Stimulated activated CD4-positive, alpha-beta T cell treated with anti-CD3 and anti-CD28 coated beads, Interleukin-12 subunit alpha, Interleukin-12 subunit beta, amount 100 ng/mL, for 24 hours (primary cell): ENCODE results near the gene SLC35E3.

Source experiments
- DNase-seq, 2 experiments: peaks; one replicate each; pipeline ENCODE4 v3.0.0-alpha.2; 2020; ENCODE audit warnings: low read depth in 2 of 2

Gene SLC35E3

GRCh38 chr12:68769941-68770340 is 24.0 kb downstream of the SLC35E3 start:
- no peak for DNase-seq

- no peak for DNase-seq
Observed at GRCh38 chr12:68771223-68771925, 25.4 kb downstream of the SLC35E3 start.

GRCh38 chr12:68772714-68773113 is 26.7 kb downstream of the SLC35E3 start:
- no peak for DNase-seq

- DNase-seq: no peak
Observed at GRCh38 chr12:68773582-68773981, 27.6 kb downstream of the SLC35E3 start.

GRCh38 chr12:68775121-68775630 is 29.2 kb downstream of the SLC35E3 start:
- DNase-seq: no peak

GRCh38 chr12:68776976-68777610 is 31.1 kb downstream of the SLC35E3 start:
- no peak for DNase-seq

GRCh38 chr12:68779280-68779679 is 33.3 kb downstream of the SLC35E3 start:
- DNase-seq: no peak

- no peak for DNase-seq
Observed at GRCh38 chr12:68780731-68781130, 34.8 kb downstream of the SLC35E3 start.

GRCh38 chr12:68781728-68782127 is 35.8 kb downstream of the SLC35E3 start:
- no peak for DNase-seq

- DNase-seq: no peak
Observed at GRCh38 chr12:68784015-68784414, 38.0 kb downstream of the SLC35E3 start.

GRCh38 chr12:68785358-68785757 is 39.4 kb downstream of the SLC35E3 start:
- DNase-seq: no peak

- DNase-seq: no peak
Observed at GRCh38 chr12:68785823-68786222, 39.8 kb downstream of the SLC35E3 start.

- DNase-seq: no peak
Observed at GRCh38 chr12:68786929-68787328, 41.0 kb downstream of the SLC35E3 start.

- DNase-seq: no peak
Observed at GRCh38 chr12:68788554-68789143, 42.7 kb downstream of the SLC35E3 start.

GRCh38 chr12:68789144-68789878 is 43.3 kb downstream of the SLC35E3 start:
- DNase-seq: no peak

- DNase-seq: no peak
Observed at GRCh38 chr12:68790081-68790951, 44.3 kb downstream of the SLC35E3 start.

- no peak for DNase-seq
Observed at GRCh38 chr12:68790952-68791234, 44.9 kb downstream of the SLC35E3 start.

GRCh38 chr12:68791897-68792481 is 46.0 kb downstream of the SLC35E3 start:
- DNase-seq: no peak

GRCh38 chr12:68792952-68793351 is 47.0 kb downstream of the SLC35E3 start:
- DNase-seq: no peak

GRCh38 chr12:68793436-68793835 is 47.5 kb downstream of the SLC35E3 start:
- no peak for DNase-seq

- no peak for DNase-seq
Observed at GRCh38 chr12:68793975-68794652, 48.1 kb downstream of the SLC35E3 start.
